HG02588 (cell line): ENCODE data around the gene HACD3.
"Not testable (repeated sequence)": the region's sequence is repeated elsewhere in the genome, so short reads cannot be mapped to it uniquely, and the experiment has no call there.

Source experiments
- ATAC-seq: cut with Tn5 transposase; IDR thresholded peaks from one replicate; pipeline ENCODE4 v1.9.1; 2021; ENCODE audit warnings: mild to moderate bottlenecking, moderate library complexity; ENCODE audit not compliant: unreplicated experiment

The HACD3 gene

DNA sequence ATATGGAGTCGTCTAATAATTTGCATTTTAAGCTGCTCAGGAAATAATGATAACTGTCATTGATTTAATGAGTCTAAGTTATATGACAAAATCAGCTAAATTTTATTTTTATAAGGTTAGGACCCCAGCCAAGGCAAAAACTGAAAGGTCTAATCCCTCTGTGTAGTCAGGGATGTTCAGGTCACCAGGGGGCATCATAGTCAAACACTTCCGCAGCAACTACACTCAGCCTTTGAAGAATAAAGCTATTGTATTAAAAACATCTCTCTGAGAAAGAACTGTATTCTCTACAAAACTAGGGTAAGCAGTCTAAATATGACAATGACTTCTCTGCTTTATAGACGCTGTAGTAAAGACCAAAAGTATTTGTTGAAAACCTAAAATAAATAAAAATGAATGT lies 65.7 kb downstream of the HACD3 start:
- ATAC-seq: no peak

DNA sequence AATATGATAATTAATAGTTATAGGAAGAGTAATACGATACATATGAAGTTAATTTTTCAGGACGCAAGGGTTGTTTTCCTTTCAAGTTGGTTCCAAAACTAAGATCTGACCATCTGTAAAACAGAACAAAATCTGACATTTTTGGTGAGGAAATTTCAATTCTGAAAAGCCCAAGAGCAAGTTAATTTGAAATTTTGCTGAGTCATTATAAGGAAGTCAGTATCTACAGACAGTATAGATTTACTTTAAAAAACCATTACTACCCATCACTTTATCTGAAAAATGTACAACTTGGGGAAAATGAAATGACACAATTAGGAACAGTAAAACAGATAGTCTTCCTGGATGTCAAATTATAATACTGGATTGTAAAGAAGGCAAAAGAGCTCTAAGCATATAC lies 68.2 kb downstream of the HACD3 start:
- no peak for ATAC-seq

DNA sequence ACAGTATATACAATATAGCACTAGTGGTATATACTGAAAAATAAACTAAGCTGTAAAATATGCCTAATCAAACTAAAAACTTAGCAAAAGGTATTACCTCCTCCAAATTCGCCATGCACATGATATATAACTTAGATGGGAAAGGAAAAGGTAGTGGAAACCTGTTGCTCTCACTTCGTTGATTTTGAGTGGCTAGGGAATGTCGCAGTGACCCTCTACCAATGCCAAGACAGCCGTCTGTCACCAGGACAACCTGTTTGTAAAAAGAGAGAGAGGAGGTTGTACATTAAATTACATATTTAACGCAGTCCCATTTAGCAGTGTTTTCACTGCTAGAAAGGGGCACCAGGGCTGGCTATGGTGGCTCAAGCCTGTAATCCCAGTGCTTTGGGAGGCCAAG lies 69.4 kb downstream of the HACD3 start:
- no peak for ATAC-seq

DNA sequence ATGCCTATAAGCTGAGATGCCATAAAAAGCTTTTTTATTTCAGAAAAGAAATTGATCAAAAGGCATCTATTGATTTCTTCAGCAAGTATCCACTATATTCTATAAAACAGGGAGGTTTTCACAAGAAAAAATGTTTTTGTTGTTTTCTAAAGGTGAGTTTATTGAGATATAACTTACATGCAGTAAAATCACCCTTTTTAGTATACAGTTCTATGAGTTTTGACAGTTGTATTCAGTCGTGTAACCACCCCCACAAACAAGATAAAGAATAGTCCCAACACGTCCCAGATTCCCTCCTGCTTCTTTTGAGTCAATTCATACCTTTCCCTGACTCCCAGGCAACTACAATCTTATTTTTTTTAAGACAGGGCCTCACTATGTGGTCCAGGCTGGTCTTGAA lies 72.9 kb downstream of the HACD3 start:
- no peak for ATAC-seq

DNA sequence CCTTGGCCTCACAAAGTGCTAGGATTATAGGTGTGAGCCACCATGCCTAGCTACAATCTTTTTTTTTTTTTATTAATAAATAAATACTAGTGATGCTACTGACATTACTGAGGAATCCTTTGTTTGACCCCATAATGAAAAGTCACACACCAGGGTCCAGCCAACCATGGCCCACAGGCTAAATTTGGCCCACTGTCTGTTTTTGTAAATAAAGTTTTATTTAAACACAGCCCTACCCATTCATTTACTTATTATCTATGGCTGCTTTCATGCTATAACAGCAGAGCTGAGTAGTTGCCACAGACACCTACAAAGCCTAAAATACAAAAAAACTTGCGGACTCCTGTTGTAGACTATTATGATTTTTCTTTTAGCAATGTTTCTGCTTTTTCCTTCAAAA lies 73.3 kb downstream of the HACD3 start:
- no peak for ATAC-seq

DNA sequence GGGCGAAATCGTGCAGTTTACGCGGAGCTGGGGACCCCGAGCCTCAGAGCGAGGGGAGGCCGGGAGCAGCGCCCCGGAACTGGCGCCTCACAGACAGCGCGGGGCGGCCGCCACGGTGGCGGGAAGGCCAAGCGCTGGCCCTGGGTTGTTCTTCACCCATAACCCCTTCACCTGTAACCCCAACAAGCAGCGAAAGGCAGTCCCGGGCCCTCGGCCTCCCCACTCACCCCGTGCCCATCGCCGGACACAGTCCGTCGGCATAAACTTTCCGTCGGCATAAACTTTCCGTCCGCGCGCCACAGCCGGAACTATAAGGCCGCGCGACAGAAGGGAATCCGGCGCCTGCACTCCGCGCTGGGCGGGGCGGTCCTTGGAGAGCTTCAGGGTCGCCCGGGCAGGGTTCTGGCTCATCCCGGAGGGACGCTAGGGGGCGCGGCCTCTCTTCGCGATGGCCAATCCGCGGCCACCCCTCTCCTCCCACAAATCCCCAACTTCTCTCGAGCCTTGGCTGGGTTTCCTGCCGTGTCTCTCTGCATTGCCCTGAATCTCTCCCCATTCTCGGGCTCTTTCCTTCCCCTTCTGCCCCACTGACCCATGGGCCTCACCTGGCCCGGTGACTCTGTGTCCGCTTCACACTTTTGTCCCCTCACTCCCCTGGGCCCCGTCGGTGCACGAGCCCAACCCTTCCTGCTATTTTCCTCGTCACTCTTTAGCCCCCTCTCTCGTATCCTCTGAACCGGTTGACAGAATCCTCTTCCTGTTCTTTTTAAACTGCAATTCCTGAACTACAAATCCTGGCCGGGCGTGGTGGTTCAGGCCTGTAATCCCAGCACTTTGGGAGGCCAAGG lies 80.8 kb downstream of the HACD3 start, which contains the start of gene INTS14:
Gene INTS14, minus strand, starts transcription at position 261 of the 848 bp plus-strand sequence. CDS start 3,751 bp downstream, outside the sequence.
- peak; percentile 96 for ATAC-seq

DNA sequence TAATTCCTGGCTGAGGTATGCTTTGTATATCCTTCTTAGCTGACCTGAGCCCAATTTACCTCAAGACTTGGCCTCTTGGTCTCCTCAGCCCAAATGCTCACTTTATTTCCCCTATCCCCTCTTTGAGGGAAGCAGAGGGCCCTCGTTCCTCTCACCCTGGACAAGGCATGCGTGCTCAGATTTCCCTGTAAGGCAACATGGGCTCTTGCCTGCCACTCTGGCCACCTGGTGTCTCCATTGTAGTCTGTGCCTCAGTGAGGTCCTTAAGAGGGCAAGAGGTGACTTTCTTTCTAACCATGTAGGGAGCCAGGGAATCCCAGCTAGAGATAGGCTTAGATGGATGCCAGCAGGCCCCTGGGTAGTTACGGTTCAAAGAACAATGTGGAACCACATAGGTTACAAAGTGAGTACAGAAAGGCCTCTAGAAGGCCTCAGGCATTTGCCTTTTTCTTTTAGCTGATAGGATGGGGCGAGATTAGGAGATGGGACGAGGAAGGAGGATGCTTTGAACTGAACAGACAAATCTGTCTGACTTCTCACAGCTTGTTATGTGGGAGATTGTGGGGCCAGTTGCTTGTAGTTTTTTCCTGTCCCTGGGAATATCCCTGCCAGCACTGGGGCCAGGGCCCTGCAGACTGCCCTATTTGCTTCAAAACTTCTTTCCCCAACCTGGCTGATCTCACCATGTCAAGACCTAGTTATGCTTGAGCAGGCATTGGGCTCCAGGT lies 81.8 kb downstream of the HACD3 start:
- ATAC-seq: no peak

DNA sequence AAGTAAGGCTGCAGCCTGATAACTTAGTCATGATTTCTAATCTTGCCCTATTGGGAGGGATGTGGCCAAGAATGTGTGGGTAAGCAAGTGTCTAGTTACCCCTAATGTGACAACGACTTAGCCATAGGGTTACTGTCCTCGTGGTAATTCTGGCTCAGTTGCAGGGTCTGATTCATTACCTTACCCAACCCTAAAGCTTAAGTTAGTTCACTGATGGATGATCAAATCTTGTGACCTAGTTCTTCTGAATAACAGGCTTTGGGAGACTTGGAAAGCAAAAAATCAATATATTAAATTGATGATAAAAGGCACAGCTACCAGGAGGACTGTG lies 82.3 kb downstream of the HACD3 start:
- no peak for ATAC-seq

DNA sequence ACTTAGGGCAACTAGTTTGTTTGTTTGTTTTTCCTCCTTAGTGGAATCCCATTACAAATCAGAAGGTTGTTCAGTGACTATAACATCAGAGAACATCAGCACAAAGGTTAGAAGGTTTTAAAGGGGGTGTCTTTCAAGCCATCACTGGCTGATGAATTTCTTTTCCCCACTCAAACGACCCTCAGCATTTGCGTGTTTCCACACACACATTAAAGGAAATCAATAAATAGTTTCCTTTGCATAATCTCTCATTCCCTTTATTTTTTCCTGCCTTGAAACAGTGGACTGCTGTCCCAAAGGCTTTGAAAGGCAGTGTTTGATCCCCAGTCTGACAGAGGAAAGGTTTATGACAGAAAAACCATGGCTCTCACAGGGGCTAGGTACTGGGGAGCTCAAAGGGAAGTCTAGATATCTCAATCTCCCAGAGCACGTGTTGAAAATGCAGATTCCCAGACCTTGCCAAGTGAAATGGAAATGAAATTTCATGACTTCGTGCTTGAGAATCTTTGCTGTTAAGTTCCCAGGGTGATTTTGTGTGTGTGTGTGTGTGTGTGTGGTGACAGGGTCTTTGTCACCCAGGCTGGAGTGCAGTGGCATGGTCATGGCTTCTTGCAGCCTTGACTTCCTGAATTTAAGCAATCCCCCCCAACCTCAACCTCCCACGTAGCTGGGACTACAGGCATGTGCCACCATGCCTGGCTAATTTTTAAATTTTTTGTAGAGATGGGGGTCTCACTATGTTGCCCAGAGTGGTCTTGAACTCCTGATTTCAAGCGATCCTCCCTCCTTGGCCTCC lies 82.9 kb downstream of the HACD3 start:
- ATAC-seq: no peak

DNA sequence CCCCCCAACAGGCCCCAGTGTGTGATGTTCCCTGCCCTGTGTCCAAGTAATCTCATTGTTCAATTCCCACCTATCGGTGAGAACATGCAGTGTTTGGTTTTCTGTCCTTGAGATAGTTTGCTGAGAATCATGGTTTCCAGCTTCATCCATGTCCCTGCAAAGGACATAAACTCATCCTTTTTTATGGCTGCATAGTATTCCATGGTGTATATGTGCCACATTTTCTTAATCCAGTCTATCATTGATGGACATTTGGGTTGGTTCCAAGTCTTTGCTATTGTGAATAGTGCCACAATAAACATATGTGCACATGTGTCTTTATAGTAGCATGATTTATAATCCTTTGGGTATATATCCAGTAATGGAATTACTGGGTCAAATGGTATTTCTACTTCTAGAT lies 85.6 kb downstream of the HACD3 start:
- not testable (repeated sequence) for ATAC-seq

DNA sequence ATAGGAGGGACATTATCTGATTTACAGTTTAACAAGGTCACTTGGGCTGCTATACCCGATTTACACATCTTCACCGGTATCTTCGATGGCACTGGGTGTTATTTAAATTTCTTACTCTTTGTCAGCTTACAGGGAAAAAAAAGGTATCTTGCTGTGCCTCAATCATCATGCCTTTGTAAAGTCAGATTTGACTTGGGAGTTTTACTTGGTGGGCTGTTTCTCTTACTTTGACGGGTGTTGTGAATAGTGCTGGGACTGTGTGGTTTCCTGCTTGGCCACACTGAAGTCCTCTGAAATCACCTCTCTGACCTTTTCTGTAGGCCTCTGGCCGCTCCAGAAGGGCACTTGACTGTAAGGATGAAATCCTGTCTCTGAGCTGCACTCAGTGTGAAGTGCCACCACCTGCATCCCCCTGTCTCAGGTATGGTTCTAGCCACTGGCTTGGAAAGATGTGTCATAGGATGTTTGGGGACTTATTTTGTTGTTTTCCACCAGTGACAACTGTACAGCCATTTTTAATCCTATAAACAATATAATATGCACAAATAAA lies 88.4 kb downstream of the HACD3 start:
- ATAC-seq: no peak

DNA sequence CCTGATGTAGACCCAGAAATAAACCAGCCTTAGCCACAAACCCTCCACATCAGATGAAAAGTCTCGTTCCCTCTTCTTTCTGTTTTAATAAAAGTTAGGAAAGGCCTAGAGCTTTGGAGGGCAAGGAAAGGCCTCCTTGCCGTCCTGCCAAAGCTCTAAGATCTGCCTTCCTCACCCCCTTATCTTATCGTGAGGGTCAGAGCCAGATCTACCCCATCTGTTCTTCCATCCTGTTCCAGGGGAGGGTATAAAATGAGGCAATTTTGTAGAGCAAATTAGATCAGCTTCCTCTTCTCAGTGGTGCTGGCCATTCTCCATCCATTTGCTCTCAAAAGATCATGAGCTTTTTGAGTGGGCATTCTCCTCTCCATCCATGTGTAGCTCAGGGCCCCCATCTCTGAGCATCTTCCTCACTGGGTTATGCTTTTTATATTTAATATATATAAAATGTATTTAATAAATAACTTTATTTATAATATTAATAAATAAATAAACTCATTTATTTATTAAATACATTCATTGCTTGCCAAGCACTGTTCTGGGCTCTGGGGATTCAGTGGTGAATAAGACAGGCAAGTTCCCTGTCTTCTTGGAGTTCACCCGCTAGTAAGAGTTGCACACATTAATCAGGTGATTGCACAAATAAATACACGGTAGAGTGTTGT lies 89.5 kb downstream of the HACD3 start:
- no peak for ATAC-seq

DNA sequence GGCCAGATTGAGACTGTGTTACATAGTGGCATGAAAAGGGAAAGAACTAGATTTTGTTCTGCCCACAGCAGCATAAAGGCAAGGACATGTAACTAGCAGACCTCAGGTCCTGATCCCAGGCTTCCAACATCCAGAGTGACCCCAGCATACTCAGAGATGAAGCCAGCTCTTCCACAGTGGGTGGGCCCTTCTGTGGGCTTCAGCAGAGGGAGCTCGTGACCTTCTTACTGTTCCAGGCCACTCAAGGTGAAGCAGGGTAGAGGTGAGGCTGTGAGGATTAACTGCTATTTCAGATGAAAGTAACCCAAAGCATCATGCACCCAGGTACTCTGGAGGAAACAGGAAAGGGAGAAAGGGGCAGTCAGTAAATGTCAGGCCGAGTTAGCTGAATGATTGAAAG lies 90.6 kb downstream of the HACD3 start:
- ATAC-seq: no peak

DNA sequence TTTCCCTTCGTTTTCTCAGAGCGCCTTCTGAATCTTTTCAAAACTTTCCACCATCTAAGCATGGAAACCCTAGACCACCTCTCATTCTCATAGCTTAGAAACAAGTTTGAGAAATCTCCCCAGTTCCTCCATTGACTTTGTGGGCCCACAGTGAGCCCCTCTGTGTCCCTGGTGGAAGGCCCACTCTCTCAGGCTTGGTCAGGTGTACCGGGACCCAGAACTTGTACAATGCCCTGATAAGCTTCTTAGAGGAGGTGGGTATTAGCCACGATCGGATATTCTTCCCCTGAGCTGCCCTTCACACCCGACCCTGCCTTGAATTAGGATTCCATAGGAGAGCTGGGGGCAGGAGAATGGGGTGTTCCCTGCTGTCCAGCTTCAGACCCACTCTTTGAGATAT lies 91.4 kb downstream of the HACD3 start, which contains the start of gene SLC24A1:
Gene SLC24A1, plus strand, starts transcription at position 301 of the 400 bp plus-strand sequence. CDS start 2,143 bp downstream, outside the sequence.
- no peak for ATAC-seq

DNA sequence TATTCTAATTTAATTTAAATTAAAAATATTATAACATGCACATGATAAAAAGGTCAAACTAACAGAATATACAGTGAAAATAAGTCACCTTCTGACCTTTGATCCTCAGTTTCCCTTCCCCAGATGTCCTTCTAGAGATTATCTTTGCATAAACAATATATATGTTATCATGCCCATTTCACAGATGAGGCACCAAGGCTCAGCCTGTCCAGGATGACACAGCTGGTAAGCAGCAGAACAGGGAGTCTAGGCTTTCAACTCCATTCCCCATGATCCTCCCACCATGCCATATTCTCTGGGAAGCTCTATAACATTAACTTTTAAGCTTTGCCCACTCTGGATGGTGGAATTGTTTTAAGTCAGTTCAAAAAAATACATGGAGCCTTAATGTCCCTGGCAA lies 92.8 kb downstream of the HACD3 start:
- no peak for ATAC-seq

DNA sequence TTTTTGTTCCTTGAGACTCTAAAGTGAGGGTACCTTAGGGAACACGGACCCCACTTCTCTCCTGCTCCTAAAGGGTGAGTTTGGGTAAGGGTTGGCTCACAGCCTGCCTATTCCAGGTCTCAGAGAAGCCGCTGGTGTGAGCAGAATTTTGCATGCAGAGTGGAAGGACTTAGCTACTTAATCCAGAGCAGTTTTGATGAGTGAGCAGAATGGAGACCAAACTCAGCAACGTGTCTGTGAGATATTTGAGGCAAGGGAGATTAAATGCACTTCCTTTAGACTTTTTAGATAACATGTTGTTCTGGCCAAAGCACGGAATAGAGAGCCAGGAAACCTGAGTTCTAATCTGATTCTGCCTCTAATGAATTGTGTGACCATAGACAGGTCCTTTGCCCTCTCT lies 96.6 kb downstream of the HACD3 start:
- ATAC-seq: no peak
